ENCODE data around the gene MIF4GD.

DNA sequence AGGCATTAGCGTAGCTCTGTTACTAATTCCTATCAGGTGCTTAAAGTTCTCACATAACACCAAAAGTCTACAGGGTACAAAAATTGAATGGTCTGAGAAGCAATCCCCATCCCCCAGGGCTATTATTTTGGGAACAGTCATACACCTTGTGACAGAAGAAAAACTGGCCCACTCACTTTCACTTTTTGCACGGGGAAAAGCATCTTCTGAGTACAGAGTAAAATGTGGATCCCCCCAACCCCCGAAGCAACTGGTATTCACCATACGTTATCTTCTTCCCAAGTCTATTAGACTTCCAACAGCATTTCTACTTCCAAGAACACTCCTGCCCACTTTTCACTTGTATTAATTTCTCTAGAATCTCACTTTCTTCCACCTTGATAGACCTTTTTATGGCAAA lies 21.5 kb downstream of the MIF4GD start:
- TF ChIP-seq GATA2 (IDR thresholded peaks at IDR 0.05; ENCODE audit: low read depth, low read length) (no peak), GATA3 (IDR thresholded peaks at IDR 0.05; ENCODE audit: low read depth, low read length) (no peak)

All from SH-SY5Y (cell line).